ENCODE data around the gene GPR176.
A peak's percentile ranks its signal among the peaks of the same experiment; 100 is the strongest.

GPR176 gene

GRCh38 chr15:39781147-39781966, 138.7 kb downstream of the GPR176 start:
- no peak for DNase-seq

GRCh38 chr15:39778021-39778420, 142.0 kb downstream of the GPR176 start:
- DNase-seq = no peak

- no peak for DNase-seq
Measured at GRCh38 chr15:39777496-39777895, 142.6 kb downstream of the GPR176 start.

GRCh38 chr15:39776068-39776467, 144.0 kb downstream of the GPR176 start:
- DNase-seq = no peak

DNA sequence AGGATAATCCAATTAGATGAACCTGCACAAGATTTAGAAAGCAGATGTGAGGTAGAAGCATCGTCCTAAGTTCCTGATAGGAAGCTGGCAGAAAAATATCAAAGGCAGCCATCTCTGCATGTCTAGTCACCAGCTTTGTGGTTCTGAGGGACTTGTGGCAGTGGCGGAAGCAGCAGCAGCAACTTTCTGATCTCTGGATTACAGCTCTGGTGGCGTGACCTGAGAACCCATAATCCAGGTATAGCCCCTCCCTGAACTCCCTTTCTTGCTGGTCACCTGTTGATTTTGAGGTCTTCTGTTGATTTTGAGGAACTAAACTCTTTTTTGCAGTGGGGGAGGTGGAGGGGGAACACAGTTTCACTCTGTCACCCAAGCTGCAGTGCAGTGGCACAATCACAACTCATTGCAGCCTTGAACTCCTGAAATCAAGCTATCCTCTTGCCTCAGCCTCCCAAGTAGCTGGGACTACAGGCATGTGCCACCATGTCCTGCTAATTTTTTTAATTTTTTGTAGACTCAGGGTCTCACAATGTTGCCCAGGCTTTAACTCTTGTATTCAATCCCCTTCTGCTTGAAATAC, 145.3 kb downstream of the GPR176 start:
- no peak for DNase-seq

GRCh38 chr15:39770748-39771689, 149.0 kb downstream of the GPR176 start:
- no peak for DNase-seq

DNA sequence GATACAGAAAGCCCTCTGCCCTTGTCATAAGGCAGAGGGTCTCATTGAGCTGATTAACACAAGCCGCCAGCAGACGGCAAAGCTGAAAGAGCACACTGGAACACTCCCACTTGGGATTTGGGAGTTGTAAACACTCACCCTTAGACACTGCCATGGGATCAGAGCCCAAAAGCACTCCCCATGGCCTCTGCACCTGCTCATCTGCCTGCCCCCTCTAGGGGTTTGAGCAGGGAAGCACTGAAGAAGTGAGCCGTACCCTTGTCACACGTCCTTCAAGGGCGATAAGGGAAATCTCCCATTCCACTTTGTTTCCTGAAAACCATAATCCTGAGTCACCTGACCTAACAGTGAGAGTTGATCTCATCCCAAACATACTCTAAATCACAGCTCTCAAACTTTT, 152.1 kb downstream of the GPR176 start:
- no peak for DNase-seq

DNA sequence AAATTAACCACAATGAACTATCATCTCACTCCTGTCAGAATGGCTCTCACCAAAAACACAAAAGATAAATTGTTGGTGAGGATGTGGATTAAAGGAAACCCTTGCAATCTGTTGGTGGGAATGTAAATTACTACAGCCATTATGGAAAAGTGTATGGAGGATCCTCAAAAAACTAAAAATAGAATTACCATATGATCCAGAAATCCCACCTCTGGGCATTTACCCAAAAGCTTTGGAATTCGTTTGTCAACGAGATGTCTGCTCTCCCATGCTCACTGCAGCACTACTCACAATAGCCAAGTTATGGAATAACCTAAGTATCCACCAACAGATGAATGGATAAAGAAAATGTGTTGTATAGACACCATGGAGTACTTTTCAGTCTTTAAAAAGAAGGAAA, 159.1 kb downstream of the GPR176 start:
- DNase-seq = no peak

DNA sequence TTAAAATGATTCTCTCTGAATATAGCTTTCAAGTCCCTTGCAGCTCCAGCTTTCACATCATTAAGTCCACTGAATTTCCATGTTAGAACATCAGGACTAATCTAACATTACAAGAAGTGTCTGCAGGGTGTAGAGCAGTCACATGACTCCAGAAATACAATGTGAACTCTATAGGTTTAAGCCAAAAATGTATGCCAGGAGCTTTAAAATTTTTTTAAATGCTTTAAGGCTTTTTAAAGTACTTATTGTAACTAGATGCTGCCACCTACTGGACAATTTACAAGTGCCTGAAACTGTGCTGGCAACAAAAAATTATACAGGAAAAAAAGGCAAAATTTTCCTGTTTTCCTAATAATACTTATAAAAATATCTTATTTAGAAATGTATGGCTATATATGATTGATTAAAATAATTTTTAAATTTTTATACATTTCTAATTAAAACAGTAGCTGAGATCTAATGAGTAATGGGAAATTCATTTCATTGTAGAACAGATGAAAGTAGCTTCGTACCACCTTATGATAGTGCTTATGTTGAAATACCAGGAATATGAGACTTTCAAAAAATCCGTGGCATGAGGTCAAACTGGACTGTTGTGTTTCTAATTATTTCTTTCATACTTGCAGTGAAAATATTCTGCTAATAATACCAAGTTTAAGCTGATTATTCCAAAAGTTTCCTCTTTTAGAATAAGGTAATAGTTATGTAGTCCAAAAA, 163.1 kb downstream of the GPR176 start:
- peak; percentile 39 for DNase-seq

- no peak for DNase-seq
Measured at GRCh38 chr15:39752991-39753390, 167.1 kb downstream of the GPR176 start.

- DNase-seq = no peak
Measured at GRCh38 chr15:39752246-39752645, 167.8 kb downstream of the GPR176 start.
